NOMO-1 treated with DMSO at 0.1 percent for 48 hours (cell line): ENCODE results near the gene RPP25.
"Not testable (repeated sequence)": the region's sequence is repeated elsewhere in the genome, so short reads cannot be mapped to it uniquely, and the experiment has no call there.

Experiments
- DNase-seq: peaks from one replicate; lab custom pipeline; 2025; ENCODE audit not compliant: unreplicated experiment; lab: John Stamatoyannopoulos, UW

Gene RPP25

GRCh38 chr15:74924525-74924924, 32.0 kb downstream of the RPP25 start:
- no peak for DNase-seq

- no peak for DNase-seq
These were observed 36.1 kb downstream of the RPP25 start for GRCh38 chr15:74920456-74920855.

- no peak for DNase-seq
These were observed 38.9 kb downstream of the RPP25 start for GRCh38 chr15:74917676-74918075.

- DNase-seq, result not testable (repeated sequence)
These were observed 42.8 kb downstream of the RPP25 start for GRCh38 chr15:74913799-74914198.

- DNase-seq, result no peak
These were observed 43.5 kb downstream of the RPP25 start for GRCh38 chr15:74913041-74913440.

GRCh38 chr15:74908635-74909034, 47.9 kb downstream of the RPP25 start:
- DNase-seq, result no peak

GRCh38 chr15:74907163-74907870, 49.3 kb downstream of the RPP25 start:
- no peak for DNase-seq

- DNase-seq, result peak; percentile 86
These were observed 50.0 kb downstream of the RPP25 start, which contains the start of gene FAM219B for GRCh38 chr15:74906450-74907162. Gene FAM219B (minus strand): TSS chr15:74906851. CDS start chr15:74906800, 51 bp downstream.

GRCh38 chr15:74906067-74906449, 50.5 kb downstream of the RPP25 start:
- peak; percentile 17 for DNase-seq
